ENCODE results near the gene ADIPOQ. TPM values are rescaled to one million over a fixed set of nuclear protein-coding genes. Genes with fewer than 3 reads are reported as not detected.
"Not testable (repeated sequence)": the region's sequence is repeated elsewhere in the genome, so short reads cannot be mapped to it uniquely, and the experiment has no call there.

The ADIPOQ gene
- total RNA-seq, 2 donors from 2014 or later: 0.17 to 0.58 TPM

DNA sequence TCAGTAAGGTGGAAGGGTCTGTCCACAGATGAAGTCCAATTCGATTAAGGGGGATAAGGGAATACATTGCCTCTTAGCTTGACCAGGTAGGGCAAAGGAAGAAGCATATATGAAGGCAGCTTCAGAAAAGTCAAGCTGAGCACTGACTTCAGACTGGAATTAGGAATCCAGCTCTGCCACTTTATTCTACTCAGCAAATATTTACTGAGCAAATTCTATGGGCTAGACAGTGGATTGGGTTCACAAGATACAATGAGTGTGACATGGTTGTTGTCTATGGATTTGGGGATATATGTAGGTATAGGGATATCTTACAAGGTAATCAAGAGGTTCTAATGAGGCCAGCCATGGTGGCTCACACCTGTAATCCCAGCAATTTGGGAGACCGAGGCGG is 526 bp downstream of the ADIPOQ start:
- Histone ChIP-seq H3K9me3 (no peaks in the 10 kb centered on the region), H3K4me1 (no peaks in the 10 kb centered on the region), H3K27me3 (no peaks in the 10 kb centered on the region), H3K36me3 (no peaks in the 10 kb centered on the region), H3K4me3 (no peak overlapping the region), H3K9ac (ENCODE audit: low read depth in 2 of 2, low read length in 2 of 2) (no peak overlapping the region), H3K27ac (no peak overlapping the region)
- intact Hi-C loops (cut with DNase I): no loop called here
- DNase-seq: no peak
- no peak for TF ChIP-seq CTCF (IDR thresholded peaks at IDR 0.05)

DNA sequence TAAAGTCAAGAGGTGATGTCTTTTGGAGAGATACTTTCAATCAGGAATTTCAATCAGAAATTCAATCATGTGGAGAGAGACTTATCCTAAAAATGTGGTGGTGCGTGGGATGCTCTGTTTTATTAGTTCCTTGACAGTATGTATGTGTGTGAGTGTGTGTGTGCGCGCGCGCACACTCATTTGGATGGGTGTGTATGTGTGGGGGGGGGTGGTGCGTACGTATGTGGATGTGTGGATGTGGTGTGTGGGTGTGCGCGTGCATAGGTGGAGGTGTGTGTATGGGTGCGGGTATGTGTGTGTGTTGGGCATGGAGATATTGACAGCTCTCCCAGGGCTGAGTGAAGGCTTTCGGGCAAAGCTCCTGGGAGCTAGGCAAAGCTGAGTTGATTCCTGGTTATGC is 2.4 kb downstream of the ADIPOQ start:
- TF ChIP-seq CTCF (IDR thresholded peaks at IDR 0.05): no peak
- no peaks in the 10 kb centered on the region for H3K9me3 ChIP-seq
- no peak overlapping the region for H3K27ac ChIP-seq
- H3K4me3 ChIP-seq: no peak overlapping the region
- H3K4me1 ChIP-seq: no peaks in the 10 kb centered on the region
- no peaks in the 10 kb centered on the region for H3K36me3 ChIP-seq
- intact Hi-C loops (cut with DNase I): no loop called here
- DNase-seq: no peak
- no peak overlapping the region for H3K9ac ChIP-seq (ENCODE audit: low read depth in 2 of 2, low read length in 2 of 2)
- no peaks in the 10 kb centered on the region for H3K27me3 ChIP-seq

DNA sequence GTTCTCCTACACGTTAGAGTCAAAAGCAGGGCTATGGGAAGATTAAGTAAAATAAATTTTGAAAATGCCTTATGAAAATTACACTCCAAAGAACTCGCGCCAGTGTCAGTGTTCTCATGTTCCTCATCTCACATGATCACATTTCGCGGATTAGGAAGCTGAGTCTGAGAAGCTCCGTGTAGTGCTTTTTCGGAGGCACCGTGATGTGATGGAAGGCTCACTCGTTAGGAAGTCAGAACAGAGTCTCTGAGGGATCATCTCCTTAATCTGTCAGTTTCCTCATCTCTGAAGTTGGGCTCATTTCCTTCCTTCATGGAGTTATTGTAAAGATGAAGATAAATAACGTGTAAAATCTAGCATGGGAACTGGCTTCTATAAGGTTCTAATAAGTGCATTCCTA is 3.2 kb downstream of the ADIPOQ start:
- Histone ChIP-seq H3K4me3 (no peak overlapping the region), H3K4me1 (no peaks in the 10 kb centered on the region), H3K9ac (ENCODE audit: low read depth in 2 of 2, low read length in 2 of 2) (no peak overlapping the region), H3K36me3 (no peaks in the 10 kb centered on the region), H3K9me3 (no peaks in the 10 kb centered on the region), H3K27me3 (no peaks in the 10 kb centered on the region), H3K27ac (no peak overlapping the region)
- no peak for TF ChIP-seq CTCF (IDR thresholded peaks at IDR 0.05)
- intact Hi-C loops (cut with DNase I): no loop called here
- no peak for DNase-seq

GRCh38 chr3:186847437-186847836 is 4.9 kb downstream of the ADIPOQ start:
- Histone ChIP-seq H3K4me1 (no peaks in the 10 kb centered on the region), H3K9ac (ENCODE audit: low read depth in 2 of 2, low read length in 2 of 2) (no peak overlapping the region), H3K4me3 (no peak overlapping the region), H3K36me3 (no peaks in the 10 kb centered on the region), H3K27ac (no peak overlapping the region), H3K9me3 (no peaks in the 10 kb centered on the region), H3K27me3 (no peaks in the 10 kb centered on the region)
- intact Hi-C loops (cut with DNase I): no loop called here
- no peak for DNase-seq
- no peak for TF ChIP-seq CTCF (IDR thresholded peaks at IDR 0.05)

- Histone ChIP-seq H3K9ac (ENCODE audit: low read depth in 2 of 2, low read length in 2 of 2) (no peak overlapping the region), H3K4me3 (no peak overlapping the region), H3K9me3 (no peaks in the 10 kb centered on the region), H3K4me1 (no peaks in the 10 kb centered on the region), H3K27ac (no peak overlapping the region), H3K27me3 (no peaks in the 10 kb centered on the region), H3K36me3 (no peaks in the 10 kb centered on the region)
- no peak for DNase-seq
- no peak for TF ChIP-seq CTCF (IDR thresholded peaks at IDR 0.05)
- intact Hi-C loops (cut with DNase I): no loop called here
Measured at GRCh38 chr3:186849374-186849975, 7.0 kb downstream of the ADIPOQ start.

DNA sequence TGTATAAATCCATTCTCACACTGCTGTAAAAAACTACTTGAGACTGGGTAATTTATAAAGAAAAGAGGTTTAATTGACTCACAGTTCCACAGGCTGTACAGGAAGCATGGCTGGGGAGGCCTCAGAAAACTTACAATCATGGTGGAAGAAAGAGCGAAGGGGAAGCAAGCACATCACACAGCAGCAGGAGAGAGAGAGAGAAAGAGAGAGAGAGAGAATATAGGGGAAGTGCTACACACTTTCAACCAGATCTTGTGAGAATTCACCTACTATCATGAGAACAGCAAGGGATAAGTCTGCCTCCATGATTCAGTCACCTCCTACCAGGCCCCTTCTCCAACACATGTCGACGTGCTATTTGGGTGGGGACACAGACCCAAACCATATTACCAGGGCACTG is 9.3 kb downstream of the ADIPOQ start:
- H3K27me3 ChIP-seq; H3K4me3 ChIP-seq; H3K9ac ChIP-seq (ENCODE audit: low read depth in 2 of 2, low read length in 2 of 2); H3K27ac ChIP-seq; H3K9me3 ChIP-seq; H3K36me3 ChIP-seq; H3K4me1 ChIP-seq; DNase-seq: not testable (repeated sequence)
- intact Hi-C loops (cut with DNase I): loop anchor here (5.0 kb wide), 1 partner anchor 310 kb away; no protein-coding TSS in a partner anchor
